ENCODE measurements around the gene AGPAT3.

AGPAT3 gene

DNA sequence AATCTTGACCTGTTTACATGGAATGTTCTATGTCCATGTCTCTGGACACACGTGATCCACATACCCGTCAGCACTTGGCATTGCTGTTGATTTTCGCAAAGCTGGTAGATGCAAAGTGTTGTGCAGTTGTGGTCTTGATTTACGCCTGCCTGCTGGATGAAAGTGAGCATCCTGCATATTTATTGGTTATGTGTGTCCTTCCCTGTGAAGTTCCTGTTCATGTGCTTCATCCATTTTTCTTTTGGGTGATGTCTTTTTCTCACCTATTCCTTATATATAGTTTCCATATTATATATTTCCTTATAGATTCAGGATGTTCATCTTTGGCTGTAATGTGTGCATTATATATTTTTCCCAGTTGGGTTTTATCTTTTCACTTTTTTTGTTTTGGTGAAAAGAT is 6.5 kb downstream of the AGPAT3 start:
- intact Hi-C loops (cut with DNase I; ENCODE audit: low total_unique reads), result no loop called here
- H3K4me3 ChIP-seq, result no peak overlapping the region
- H3K9me3 ChIP-seq, result no peaks in the 10 kb centered on the region
- H3K27ac ChIP-seq, result no peak overlapping the region
- no peaks in the 10 kb centered on the region for H3K27me3 ChIP-seq
- peaks cover 0 to 18% (median 7%) of the 10 kb centered on the region in 4 donors for H3K4me1 ChIP-seq
- no peak for DNase-seq
- H3K36me3 ChIP-seq, result peaks cover 0 to 9% (median 0%) of the 10 kb centered on the region in 3 donors
- TF ChIP-seq CTCF (IDR thresholded peaks at IDR 0.05), result no peak

- Histone ChIP-seq H3K36me3 (peaks cover 0 to 9% (median 0%) of the 10 kb centered on the region in 3 donors), H3K4me3 (no peak overlapping the region), H3K27ac (no peak overlapping the region), H3K4me1 (peaks cover 0 to 7% (median under 1%) of the 10 kb centered on the region in 4 donors), H3K9me3 (no peaks in the 10 kb centered on the region), H3K27me3 (no peaks in the 10 kb centered on the region)
- DNase-seq, result no peak
- TF ChIP-seq CTCF (IDR thresholded peaks at IDR 0.05), result no peak
- intact Hi-C loops (cut with DNase I; ENCODE audit: low total_unique reads), result no loop called here
Observed at GRCh38 chr21:43872531-43873197, 7.6 kb downstream of the AGPAT3 start.

GRCh38 chr21:43873673-43874072 is 8.7 kb downstream of the AGPAT3 start:
- Histone ChIP-seq H3K9me3 (no peaks in the 10 kb centered on the region), H3K27me3 (no peaks in the 10 kb centered on the region), H3K4me1 (no peaks in the 10 kb centered on the region), H3K4me3 (no peak overlapping the region), H3K36me3 (peaks cover 0 to 15% (median 8%) of the 10 kb centered on the region in 3 donors), H3K27ac (no peak overlapping the region)
- DNase-seq, result no peak
- intact Hi-C loops (cut with DNase I; ENCODE audit: low total_unique reads), result no loop called here
- TF ChIP-seq CTCF (IDR thresholded peaks at IDR 0.05), result no peak

DNA sequence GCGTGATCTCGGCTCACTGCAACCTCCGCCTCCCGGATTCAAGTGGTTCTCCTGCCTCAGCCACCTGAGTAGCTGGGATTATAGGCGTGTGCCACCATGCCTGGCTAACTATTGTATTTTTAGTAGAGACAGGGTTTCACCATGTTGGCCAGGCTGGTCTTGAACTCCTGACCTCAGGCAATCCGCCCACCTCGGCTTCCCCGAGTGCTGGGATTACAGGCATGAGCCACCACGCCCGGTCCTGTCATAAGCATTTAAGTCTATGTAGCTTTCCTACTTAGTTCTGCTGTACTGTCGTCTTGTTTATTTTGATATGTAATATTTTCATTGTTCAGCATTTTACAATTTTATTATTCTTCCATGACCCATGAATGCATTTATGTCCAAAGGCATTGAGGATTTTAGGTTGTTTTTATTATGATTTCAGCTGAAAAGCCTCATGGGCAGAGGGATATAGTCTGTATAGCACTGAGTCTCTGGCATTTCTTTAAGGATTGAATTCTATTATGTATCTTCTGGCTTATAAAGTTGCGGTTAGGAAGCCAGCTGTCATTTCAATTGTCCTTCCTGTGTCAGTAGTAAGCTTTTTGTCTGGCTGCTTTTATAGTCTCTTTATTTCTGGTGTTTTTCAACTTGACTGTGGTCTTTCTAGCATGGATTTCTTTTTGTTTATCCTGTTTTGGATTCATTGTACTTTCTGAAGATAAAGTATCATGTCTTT is 9.2 kb downstream of the AGPAT3 start:
- intact Hi-C loops (cut with DNase I; ENCODE audit: low total_unique reads), result no loop called here
- H3K27ac ChIP-seq, result no peak overlapping the region

DNA sequence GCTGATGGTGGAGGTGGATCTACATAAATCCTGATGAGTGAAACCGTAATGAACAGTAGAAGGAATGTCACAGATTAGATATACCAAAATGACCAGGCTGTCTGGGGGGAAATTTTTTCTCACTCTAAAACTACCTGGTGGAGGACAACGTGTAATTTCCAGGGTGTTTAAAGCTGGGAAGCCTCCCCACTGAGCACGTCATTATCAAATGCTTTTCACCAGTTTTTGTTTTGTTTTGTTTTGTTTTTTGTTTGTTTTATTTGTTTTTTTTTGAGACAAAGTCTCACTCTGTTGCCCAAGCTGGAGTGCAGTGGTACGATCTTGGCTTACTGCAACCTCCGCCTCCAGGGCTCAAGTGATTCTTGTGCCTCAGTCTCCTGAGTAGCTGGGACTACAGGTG is 11.6 kb downstream of the AGPAT3 start:
- no peak for DNase-seq
- intact Hi-C loops (cut with DNase I; ENCODE audit: low total_unique reads), result no loop called here
- H3K27ac ChIP-seq, result no peak overlapping the region
- H3K4me3 ChIP-seq, result no peak overlapping the region
- H3K27me3 ChIP-seq, result no peaks in the 10 kb centered on the region
- H3K4me1 ChIP-seq, result peaks cover 0 to 17% (median 8%) of the 10 kb centered on the region in 4 donors
- H3K36me3 ChIP-seq, result peaks cover 0 to 15% (median 8%) of the 10 kb centered on the region in 3 donors
- no peak for TF ChIP-seq CTCF (IDR thresholded peaks at IDR 0.05)
- H3K9me3 ChIP-seq, result no peaks in the 10 kb centered on the region

More for the DNA sequence above, 9.2 kb downstream of the AGPAT3 start:
- no peak for TF ChIP-seq CTCF (IDR thresholded peaks at IDR 0.05)
- H3K4me1 ChIP-seq, result peaks cover 0 to under 1% (median 0%) of the 10 kb centered on the region in 4 donors
- H3K27me3 ChIP-seq, result no peaks in the 10 kb centered on the region
- peaks cover 0 to 15% (median 8%) of the 10 kb centered on the region in 3 donors for H3K36me3 ChIP-seq
- no peak for DNase-seq
- no peaks in the 10 kb centered on the region for H3K9me3 ChIP-seq
- no peak overlapping the region for H3K4me3 ChIP-seq
